IMR-90 (cell line): ENCODE results near the gene MRPS5. TPM values are rescaled to one million over a fixed set of nuclear protein-coding genes. Genes with fewer than 3 reads are reported as not detected.

Experiments used
- ATAC-seq: fragments of 200-7000 bp; cut with Tn5 transposase; 2 replicates; pipeline ENCODE4 v1.9.1; 2020; ENCODE audit warnings: low read depth, mild to moderate bottlenecking, moderate library complexity
- BruUV-seq: library from RNA; stranded (reverse); fragments of 400-500 nt; replicated peaks from 2 replicates; lab custom pipeline; 2021; lab: Mats Ljungman, UMichigan
- CTCF ChIA-PET: fragments of 300-600 bp; formaldehyde crosslinking; extraction: SDS; loops from one replicate; lab custom pipeline; 2021; ENCODE audit warnings: antibody characterized with exemption; lab: Yijun Ruan, JAX
- POLR2A ChIA-PET: fragments of 300-600 bp; sonication (Branson Sonifier 250); formaldehyde crosslinking; loops from one replicate; lab custom pipeline; 2022; ENCODE audit warnings: antibody characterized with exemption; ENCODE audit not compliant: unreplicated experiment; lab: Charles Lee
- DNase-seq: peaks from one replicate; pipeline ENCODE4 v3.0.0; 2013
- H2AFZ ChIP-seq: replicated peaks from 2 replicates; pipeline ENCODE3; 2013; ENCODE audit warnings: low read length, mild to moderate bottlenecking; ENCODE audit not compliant: poor library complexity
- H2AK5ac ChIP-seq: 2 replicates; pipeline ENCODE4 v1.6.1; 2013; ENCODE audit warnings: low read depth, low read length, inconsistent platforms
- H2AK9ac ChIP-seq: replicated peaks from 2 replicates; pipeline ENCODE3; 2013; ENCODE audit warnings: mild to moderate bottlenecking, low read depth, low read length, moderate library complexity; ENCODE audit not compliant: poor library complexity
- H2BK120ac ChIP-seq: 2 replicates; pipeline ENCODE4 v1.6.1; 2013; ENCODE audit warnings: low read depth, low read length, inconsistent platforms
- H2BK15ac ChIP-seq: 3 replicates; pipeline ENCODE4 v1.6.1; 2013; ENCODE audit warnings: low read depth, low read length, inconsistent platforms
- H2BK20ac ChIP-seq: 2 replicates; pipeline ENCODE4 v1.6.1; 2013; ENCODE audit warnings: low read depth, mild to moderate bottlenecking, inconsistent platforms, low read length, moderate library complexity
- H2BK5ac ChIP-seq: 2 replicates; pipeline ENCODE4 v1.6.1; 2013; ENCODE audit warnings: mild to moderate bottlenecking, low read depth, low read length, inconsistent platforms; ENCODE audit not compliant: poor library complexity, severe bottlenecking
- H3K14ac ChIP-seq: replicated peaks from 2 replicates; pipeline ENCODE4 v1.6.1; 2013; ENCODE audit warnings: low read depth, low read length, inconsistent platforms
- H3K18ac ChIP-seq: 2 replicates; pipeline ENCODE4 v1.6.1; 2013; ENCODE audit warnings: low read depth, low read length, control low read depth
- H3K23ac ChIP-seq: 2 replicates; pipeline ENCODE4 v1.6.1; 2013; ENCODE audit warnings: low read depth, low read length, inconsistent platforms
- H3K27ac ChIP-seq: 2 replicates; pipeline ENCODE4 v1.5.1; 2013; ENCODE audit warnings: mild to moderate bottlenecking, control low read depth, low read length; ENCODE audit not compliant: insufficient read depth
- H3K27me3 ChIP-seq: 2 replicates; pipeline ENCODE4 v1.6.1; 2013; ENCODE audit warnings: low read length; ENCODE audit not compliant: control insufficient read depth, insufficient read depth
- H3K36me3 ChIP-seq: 2 replicates; pipeline ENCODE4 v1.6.1; 2013; ENCODE audit warnings: low read length, mixed read lengths; ENCODE audit not compliant: control insufficient read depth, insufficient read depth
- H3K4ac ChIP-seq: 2 replicates; pipeline ENCODE4 v1.6.1; 2013; ENCODE audit warnings: low read depth, low read length, inconsistent platforms
- H3K4me1 ChIP-seq: 2 replicates; pipeline ENCODE4 v1.6.1; 2013; ENCODE audit warnings: low read length, mixed read lengths; ENCODE audit not compliant: control insufficient read depth, insufficient read depth
- H3K4me2 ChIP-seq: 2 replicates; pipeline ENCODE4 v1.6.1; 2013; ENCODE audit warnings: low read depth, mild to moderate bottlenecking, control low read depth, low read length, moderate library complexity
- H3K4me3 ChIP-seq: 2 replicates; pipeline ENCODE4 v1.5.1; 2013; ENCODE audit warnings: low read depth, mild to moderate bottlenecking, control low read depth, low read length, moderate library complexity; ENCODE audit not compliant: insufficient read depth
- H3K56ac ChIP-seq: 2 replicates; pipeline ENCODE4 v1.6.1; 2013; ENCODE audit warnings: low read length, inconsistent platforms; ENCODE audit not compliant: insufficient read depth; ENCODE audit errors: extremely low read depth
- H3K79me1 ChIP-seq, 2 experiments: 2 replicates each; pipeline ENCODE4 v1.6.1; 2013; ENCODE audit warnings: low read length in 2 of 2, inconsistent platforms in 1 of 2, low read depth in 1 of 2
- H3K9ac ChIP-seq: 2 replicates; pipeline ENCODE4 v1.6.1; 2013; ENCODE audit warnings: low read depth, low read length, control low read depth
- H3K9me1 ChIP-seq: 2 replicates; pipeline ENCODE4 v1.6.1; 2013; ENCODE audit warnings: low read length, inconsistent platforms; ENCODE audit not compliant: insufficient read depth
- H3K9me3 ChIP-seq: 2 replicates; pipeline ENCODE4 v1.6.1; 2013; ENCODE audit warnings: low read length; ENCODE audit not compliant: control insufficient read depth, insufficient read depth
- H4K20me1 ChIP-seq: 2 replicates; pipeline ENCODE4 v1.6.1; 2013; ENCODE audit warnings: low read length, inconsistent platforms; ENCODE audit not compliant: insufficient read depth
- H4K5ac ChIP-seq: 2 replicates; pipeline ENCODE4 v1.6.1; 2013; ENCODE audit warnings: mild to moderate bottlenecking, low read depth, low read length, control low read depth
- H4K8ac ChIP-seq, 2 experiments: 2 replicates each; pipeline ENCODE4 v1.6.1; 2013; ENCODE audit warnings: low read depth in 2 of 2, low read length in 2 of 2, control low read depth in 1 of 2, inconsistent platforms in 1 of 2
- H4K91ac ChIP-seq: 2 replicates; pipeline ENCODE4 v1.6.1; 2013; ENCODE audit warnings: low read depth, low read length, inconsistent platforms; ENCODE audit not compliant: insufficient read depth
- CEBPB ChIP-seq: IDR thresholded peaks from 2 replicates; pipeline ENCODE4 v1.6.1; 2012; ENCODE audit warnings: low read depth, low read length, improper control_type of control experiment
- WGBS, 2 experiments: methylation state at CpG; one replicate each; pipeline versions ENCODE4 v1.1.5 to v1.1.7; 2013; ENCODE audit warnings: missing lambda C conversion rate in 2 of 2; ENCODE audit not compliant: insufficient read length in 1 of 2; ENCODE audit errors: extremely low coverage in 2 of 2; 5-methylcytosine and 5-hydroxymethylcytosine counted together
- dilution Hi-C: fragments of 300-500 bp; cut with HindIII; formaldehyde crosslinking; loops from one replicate; pipeline ENCODE4 v1.14.3; 2018; ENCODE audit warnings: low sequenced_read_pairs; ENCODE audit not compliant: unreplicated experiment
- in situ Hi-C: fragments of 300-500 bp; cut with MboI; formaldehyde crosslinking; loops from 3 replicates; pipeline ENCODE4 v1.14.3; 2019; ENCODE audit warnings: low sequenced_read_pairs, inconsistent platforms, mixed read lengths
- intact Hi-C: fragments of 100-400 bp; cut with micrococcal nuclease; formaldehyde crosslinking; loops from 2 replicates; pipeline ENCODE4 v1.10.0; 2022
- polyA plus RNA-seq, 3 experiments: library from polyadenylated mRNA; depleted of rRNA; stranded (reverse); fragments of >200 nt; gene quantifications; 2 replicates each; pipeline ENCODE4 v1.2.3, GENCODE V29; 2012; ENCODE audit warnings: low replicate concordance in 1 of 3
- total RNA-seq: library from RNA; depleted of rRNA; stranded (reverse); fragments of >200 nt; gene quantifications from 2 replicates; pipeline ENCODE4 v1.2.3, GENCODE V29; 2012
- TF ChIP-seq, protein P1 (sequence below): conservative IDR thresholded peaks from 2 replicates; pipeline ENCODE4 v1.5.1; 2012; ENCODE audit warnings: mild to moderate bottlenecking, low read depth, low read length, improper control_type of control experiment

MRPS5 gene
- total and polyA plus RNA-seq, 2 of the 4 experiments (the other 2 are of a cell fraction): 27.6 to 44.1 TPM

DNA sequence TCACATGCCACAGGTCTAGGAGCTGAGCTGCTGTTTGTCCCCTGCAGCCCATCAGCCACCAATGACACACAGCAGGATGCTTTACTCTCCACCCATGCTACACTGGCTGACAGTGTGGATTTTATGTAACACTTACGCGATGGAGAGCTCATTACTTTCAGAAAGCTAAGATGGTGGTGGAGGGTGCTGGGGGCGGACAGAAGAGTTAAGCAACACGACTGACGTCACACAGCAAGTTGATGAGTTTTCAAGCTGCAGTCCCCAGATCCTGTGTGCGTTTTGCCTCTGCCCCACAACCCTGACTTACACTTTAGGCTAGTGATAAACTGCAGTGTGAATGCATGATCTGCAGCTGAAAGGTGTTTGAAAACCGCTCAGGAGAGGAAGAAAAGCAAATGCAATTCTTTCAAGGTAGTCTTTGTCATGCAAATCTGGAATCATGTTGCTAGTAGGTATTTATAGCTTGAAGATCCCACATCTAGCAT is 42.4 kb downstream of the MRPS5 start:
- Histone ChIP-seq H2AK5ac (no peak overlapping the region), H3K9me3 (no peaks in the 10 kb centered on the region), H3K14ac (no peak overlapping the region), H3K18ac (no peak overlapping the region), H2BK15ac (no peak overlapping the region), H3K4me2 (peak overlapping the region; percentile 51; the same call in 1 of the 2 replicates), H4K20me1 (no peaks in the 10 kb centered on the region), H4K5ac (no peak overlapping the region), H3K4me3 (no peak overlapping the region), H4K91ac (no peak overlapping the region), H3K9me1 (no peaks in the 10 kb centered on the region), H3K4me1 (no peaks in the 10 kb centered on the region), H2BK5ac (no peak overlapping the region), H3K9ac (no peak overlapping the region), H4K8ac (no peak overlapping the region), H3K27me3 (peaks cover 33% of the 10 kb centered on the region), H3K56ac (no peak overlapping the region), H3K27ac (no peak overlapping the region), H2AK9ac (no peak overlapping the region), H3K79me1 (no peaks in the 10 kb centered on the region), H3K4ac (no peak overlapping the region), H2AFZ (peak overlapping the region; percentile 13), H3K36me3 (no peaks in the 10 kb centered on the region), H2BK120ac (no peak overlapping the region), H3K23ac (0 out of 2 replicates have a peak overlapping the region, but pooled peaks have one; percentile 1), H2BK20ac (no peak overlapping the region)
- BruUV-seq: no TSS peak
- ATAC-seq (peak; percentile 19; the same call in 1 of the 2 replicates), DNase-seq (peak; percentile 30)
- intact Hi-C loops (no loop called here), in situ Hi-C loops (loop anchor here (5.0 kb wide), 1 partner anchor 57 kb away; no protein-coding TSS in a partner anchor), dilution Hi-C loops (no loop called here)
- 33% methylated on average over 1 of the region's 7 CpGs; no CpG with 5 or more reads in 1 of the 2 experiments for WGBS, 2 experiments
- TF ChIP-seq, protein P1, sequence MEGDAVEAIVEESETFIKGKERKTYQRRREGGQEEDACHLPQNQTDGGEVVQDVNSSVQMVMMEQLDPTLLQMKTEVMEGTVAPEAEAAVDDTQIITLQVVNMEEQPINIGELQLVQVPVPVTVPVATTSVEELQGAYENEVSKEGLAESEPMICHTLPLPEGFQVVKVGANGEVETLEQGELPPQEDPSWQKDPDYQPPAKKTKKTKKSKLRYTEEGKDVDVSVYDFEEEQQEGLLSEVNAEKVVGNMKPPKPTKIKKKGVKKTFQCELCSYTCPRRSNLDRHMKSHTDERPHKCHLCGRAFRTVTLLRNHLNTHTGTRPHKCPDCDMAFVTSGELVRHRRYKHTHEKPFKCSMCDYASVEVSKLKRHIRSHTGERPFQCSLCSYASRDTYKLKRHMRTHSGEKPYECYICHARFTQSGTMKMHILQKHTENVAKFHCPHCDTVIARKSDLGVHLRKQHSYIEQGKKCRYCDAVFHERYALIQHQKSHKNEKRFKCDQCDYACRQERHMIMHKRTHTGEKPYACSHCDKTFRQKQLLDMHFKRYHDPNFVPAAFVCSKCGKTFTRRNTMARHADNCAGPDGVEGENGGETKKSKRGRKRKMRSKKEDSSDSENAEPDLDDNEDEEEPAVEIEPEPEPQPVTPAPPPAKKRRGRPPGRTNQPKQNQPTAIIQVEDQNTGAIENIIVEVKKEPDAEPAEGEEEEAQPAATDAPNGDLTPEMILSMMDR: no peak
- peak; percentile 81 for TF ChIP-seq CEBPB
- ChIA-PET CTCF (interaction anchor here (0.7 to 2.0 kb wide), 6 partner anchors 25 to 98 kb away, joined by 3 to 9 read pairs (median 3); no protein-coding TSS in a partner anchor), POLR2A (no interaction called here)
